GM21528 (cell line): ENCODE data around the gene DERL2.
"Not testable (repeated sequence)": the region's sequence is repeated elsewhere in the genome, so short reads cannot be mapped to it uniquely, and the experiment has no call there.

Experiments used
- ATAC-seq: cut with Tn5 transposase; IDR thresholded peaks from one replicate; pipeline ENCODE4 v1.9.1; 2021; ENCODE audit warnings: mild to moderate bottlenecking, moderate library complexity; ENCODE audit not compliant: unreplicated experiment, low FRiP score

DERL2 gene

DNA sequence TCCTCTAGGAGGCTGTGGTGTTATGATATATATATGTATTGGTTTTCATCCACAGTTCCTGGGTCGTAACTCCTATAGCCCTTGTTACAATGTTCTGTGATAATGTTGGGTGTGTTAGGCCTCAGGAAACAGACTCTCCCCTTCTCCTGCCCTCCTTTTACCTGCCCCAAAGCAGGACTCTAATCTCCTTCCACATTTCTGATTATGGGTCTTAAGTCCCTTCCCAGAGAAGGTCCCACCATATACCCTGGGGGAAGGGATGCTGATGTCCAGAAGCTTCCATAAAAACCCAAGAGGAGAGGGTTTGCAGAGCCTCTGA is 46.6 kb downstream of the DERL2 start:
- peak; percentile 22 for ATAC-seq

DNA sequence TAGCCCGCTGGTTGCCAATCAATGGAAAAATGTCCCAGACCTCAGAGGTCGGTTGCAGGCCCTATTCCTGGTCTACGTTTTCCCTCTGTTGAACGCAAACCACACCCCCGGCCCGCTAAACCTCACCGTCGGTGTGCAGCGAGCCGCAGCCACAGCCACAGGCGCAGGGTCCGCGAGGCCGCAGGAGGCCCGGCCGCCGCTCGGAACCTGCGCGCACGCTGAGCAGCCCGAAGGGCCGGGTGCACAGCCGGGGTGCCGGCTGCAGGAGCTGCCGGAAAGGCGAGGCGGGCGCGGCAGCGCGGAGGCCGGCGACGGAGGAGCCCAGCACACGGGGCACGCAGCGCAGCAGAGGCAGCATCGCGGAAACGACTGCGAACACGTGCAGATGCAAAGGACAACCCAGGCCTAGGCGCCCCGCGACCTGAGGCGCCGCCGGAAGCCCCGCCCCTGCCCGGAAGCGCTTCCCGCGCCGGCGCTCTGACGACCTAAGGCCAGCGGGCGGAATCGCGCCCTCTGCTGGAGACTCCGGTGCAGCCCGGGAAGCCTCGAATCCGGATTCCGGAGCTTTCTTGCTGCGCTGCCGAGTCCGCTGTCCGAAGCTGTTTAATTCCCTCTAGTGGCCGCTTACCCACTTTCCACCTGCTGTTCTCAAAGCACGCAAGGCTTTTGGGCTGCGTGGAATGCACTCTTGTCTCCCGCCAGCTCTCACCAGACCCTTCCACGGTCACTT is 47.1 kb downstream of the DERL2 start, which contains the start of gene C1QBP:
TSS of gene C1QBP (minus strand) at position 440 of the 730 bp plus-strand sequence. CDS start at position 358, 82 bp downstream.
- ATAC-seq: peak; percentile 75

DNA sequence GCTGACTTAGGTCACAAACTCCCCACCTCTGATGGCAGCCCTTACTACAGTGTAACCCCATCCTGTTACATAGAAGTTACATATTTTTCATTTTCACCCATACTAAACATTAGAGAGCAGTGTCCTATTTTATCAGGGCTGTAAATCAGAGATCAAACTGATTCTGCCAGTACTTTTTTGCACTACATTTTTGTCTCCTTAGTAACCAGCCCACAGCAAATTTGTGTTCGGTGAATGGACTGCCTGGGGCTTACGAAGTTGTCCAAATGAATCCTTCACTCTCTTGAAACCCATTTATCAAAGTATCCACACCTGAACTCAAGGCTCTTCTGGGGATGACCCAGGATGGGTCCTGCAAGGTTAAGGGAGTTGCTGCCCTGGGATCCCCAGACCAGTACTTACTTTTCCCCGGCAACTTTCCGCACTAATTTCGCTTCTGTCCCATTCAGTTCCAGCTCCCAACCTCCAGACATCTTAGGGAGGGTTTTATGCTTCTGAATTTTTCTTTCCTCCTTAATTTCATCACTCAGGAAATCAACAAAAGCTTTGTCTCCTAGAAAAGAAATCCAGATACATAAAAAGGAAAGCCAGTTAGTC is 48.2 kb downstream of the DERL2 start:
- ATAC-seq: no peak

DNA sequence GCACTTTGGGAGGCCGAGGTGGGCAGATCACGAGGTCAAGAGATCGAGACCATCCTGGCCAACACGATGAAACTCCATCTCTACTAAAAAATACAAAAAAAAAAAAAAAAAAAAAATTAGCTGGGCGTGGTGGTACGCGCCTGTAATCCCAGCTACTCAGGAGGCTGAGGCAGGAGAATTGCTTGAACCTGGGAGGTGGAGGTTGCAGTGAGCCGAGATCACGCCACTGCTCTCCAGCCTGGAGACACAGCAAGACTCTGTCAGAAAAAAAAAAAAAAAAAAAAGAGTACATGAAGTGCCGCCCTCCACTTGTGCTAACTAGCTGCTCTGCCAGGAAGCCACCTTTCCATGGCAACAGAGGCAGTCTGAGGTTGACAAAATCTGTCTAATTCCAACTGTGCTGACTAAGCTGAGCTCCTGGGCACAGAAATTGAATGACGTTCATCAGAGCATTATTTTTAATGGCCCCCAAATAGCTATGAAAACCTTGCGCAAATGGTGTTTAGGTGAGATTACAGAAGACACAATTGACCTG is 50.1 kb downstream of the DERL2 start:
- not testable (repeated sequence) for ATAC-seq

DNA sequence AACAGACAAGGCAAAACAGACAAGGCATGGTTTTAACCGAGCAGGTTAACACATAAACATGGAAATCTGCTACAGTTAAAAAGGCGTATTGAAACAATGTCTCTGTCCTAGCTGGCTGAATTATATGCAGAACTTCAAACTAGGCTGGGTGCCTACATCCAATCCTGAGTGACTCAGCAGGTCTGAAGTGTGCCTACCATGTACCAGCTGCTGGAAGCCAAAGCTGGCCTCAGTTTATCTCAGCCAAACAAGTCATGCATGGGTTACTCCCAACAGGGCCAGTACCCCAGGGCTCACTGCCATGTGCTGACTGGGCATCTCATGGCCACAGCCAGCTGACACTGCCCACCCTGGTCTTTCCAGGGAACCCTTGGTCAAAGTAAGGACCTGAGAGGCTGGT is 51.0 kb downstream of the DERL2 start:
- no peak for ATAC-seq

DNA sequence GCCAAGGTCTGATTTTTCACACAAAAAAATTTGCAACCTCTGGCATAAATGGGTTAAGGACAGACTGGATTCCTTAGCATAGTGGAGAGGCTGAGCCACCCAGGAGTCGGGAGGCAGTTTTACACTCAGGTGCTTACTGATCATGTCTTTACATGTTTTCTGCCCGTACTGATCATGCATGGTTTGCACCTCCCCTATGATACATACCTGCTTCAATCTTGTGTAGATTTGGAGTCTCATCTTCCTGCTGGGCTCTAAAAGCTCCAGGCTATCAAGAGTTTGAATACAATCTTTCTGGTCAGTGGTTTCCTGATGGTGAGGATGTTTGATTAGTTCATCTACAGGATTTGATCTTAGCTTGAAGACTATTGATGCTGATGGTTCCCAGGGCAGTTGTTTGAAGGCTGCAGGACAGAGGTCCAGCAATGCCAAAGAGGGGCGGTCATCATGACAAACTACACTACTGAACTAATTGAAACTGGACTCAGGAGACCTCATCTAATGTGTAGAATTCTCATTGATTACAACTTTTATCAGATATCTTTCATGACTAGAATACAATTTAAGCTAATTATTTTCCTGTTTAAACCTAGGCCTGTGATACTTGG is 53.9 kb downstream of the DERL2 start:
- ATAC-seq: no peak

DNA sequence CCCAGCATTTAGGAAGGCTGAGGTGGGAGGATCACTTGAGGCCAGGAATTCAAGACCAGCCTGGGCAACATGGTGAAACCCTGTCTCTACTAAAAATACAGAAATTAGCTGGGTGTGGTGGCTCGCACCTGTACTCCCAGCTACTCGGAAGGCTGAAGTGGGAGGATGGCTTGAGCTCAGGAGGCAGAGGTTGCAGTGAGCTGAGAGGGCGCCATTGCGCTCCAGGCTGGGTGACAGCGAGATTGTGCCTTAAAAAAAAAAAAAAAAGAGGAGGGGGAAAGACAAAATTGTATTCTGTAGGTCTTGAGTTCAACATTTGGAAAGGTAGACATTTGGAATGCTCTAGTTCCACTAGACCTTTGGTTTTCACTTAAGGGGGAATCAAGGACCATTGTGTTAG is 54.7 kb downstream of the DERL2 start:
- ATAC-seq: not testable (repeated sequence)

DNA sequence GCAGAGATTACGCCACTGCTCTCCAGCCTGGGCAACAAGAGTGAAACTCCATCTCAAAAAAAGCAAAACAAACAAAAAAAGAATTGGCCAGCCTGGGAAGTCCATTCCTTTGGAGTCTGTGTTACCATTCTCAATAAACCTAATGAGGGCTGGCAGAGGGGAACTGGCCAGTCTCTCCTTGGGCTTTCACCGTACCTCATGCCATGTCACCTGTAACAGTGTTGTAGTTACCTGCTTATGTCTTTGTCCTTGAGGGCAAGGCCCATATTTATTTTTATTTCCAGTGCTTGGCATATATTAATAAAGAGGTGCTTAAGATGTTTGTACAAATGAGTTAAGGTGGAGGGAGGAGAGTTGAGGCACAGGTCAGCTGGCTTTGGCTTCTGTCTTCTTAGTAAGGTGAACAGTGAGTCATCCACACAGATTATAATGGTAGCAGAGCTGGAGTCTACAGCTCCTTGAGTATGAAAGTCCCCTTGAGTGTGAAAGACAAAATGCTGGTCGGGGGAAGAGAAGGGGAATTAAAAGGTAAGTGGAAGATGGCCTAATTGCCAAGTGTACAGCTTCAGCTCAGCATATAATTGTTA is 55.5 kb downstream of the DERL2 start:
- ATAC-seq: no peak

DNA sequence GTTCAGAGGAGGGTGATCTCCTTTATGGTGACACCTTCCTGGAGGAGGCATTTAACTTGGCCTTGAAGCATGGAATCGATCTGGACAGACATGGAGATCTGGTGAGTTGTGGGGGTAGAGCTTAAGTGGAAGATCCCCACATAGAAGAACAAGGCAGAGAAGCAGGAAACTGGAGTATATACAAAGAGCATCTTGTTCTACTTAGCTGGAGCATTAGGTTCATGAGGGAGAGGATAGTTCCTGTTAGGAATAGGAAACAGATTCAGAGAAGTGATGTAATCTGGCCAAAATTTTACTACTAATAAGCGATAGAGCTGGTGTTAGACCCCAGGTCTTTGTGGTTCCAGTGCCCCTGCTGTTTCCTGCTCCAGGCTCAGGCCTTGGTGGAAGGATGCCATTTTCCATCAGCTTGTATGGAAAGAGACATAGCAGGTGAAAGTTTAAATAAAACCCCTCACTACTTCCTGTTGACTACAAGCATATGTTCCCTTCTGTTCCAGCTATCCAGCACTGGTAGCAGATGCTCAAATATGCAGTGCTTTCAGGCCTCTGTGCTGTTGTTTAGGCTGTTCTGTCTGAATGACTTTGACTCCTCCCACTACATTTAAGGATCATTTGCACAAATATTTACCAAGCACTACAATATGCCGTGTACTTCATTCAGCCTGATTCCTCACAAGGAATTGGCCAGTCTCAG is 56.6 kb downstream of the DERL2 start:
- no peak for ATAC-seq

DNA sequence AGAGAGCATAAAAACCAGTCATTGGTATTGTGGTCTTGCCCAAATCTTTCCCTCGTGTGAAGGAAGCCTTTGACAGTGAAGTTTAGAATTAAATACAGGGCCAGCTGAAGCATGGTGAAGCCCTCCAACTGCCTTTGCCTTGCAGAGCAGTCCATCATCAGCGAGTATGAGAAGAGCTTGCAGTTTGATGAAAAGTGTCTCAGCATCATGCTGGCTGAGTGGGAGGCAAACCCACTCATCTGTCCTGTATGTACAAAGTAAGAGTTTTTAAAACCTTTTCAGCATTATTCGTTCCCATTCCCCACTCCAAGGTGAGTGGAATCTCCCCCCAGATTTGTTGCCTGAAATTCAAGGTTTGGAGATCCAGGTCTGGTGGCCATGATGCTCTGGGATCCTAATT is 60.2 kb downstream of the DERL2 start:
- no peak for ATAC-seq

DNA sequence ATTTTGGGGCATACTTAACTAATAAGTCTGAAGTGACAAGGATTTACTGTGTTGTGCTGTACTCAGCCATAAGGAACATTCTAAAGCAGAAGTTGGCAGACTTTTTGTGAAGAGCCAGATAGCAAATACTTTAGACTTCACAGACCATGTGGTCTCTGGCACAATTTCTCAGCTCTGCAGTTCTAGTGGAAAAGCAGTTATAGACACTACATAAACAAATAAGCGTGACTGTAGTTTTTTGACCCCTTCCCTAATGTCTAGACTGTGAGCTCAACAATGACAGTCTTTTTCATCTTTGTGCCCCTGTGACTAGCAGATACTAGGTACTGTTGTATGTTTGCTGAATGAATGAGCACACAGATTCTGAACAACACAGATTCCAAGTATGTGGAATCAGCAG is 61.1 kb downstream of the DERL2 start:
- no peak for ATAC-seq

DNA sequence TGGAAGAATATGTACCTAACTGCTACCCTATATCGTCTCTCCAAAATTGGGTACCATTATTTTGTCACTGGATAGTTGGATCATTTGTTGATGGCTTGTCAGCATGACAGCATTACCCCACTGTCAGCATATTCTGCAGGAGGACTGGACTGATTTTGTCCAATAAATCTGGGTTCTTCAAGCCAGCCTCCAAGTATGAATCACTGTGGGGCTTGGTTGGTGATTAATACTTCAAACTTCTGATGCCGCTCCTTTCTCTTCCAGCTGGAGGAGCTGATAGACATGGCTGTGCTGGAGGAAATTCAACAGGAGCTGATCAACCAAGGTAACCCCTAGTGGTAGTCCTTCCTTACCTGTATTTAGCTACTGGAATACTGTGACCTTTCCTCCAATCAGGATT is 63.5 kb downstream of the DERL2 start:
- no peak for ATAC-seq
